ENCODE data around the gene RNF186. TPM values are rescaled to one million over a fixed set of nuclear protein-coding genes. Genes with fewer than 3 reads are reported as not detected.

RNF186 gene
- polyA plus RNA-seq, 1 donor (not counting 4 experiments of a cell fraction or from before 2014, with no cell fraction given) = not detected

GRCh38 chr1:19844731-19845495 is 29.8 kb upstream of the RNF186 start:
- no peaks in the 10 kb centered on the region for H3K4me1 ChIP-seq (ENCODE audit: control insufficient read depth, extremely low read depth, insufficient read depth, low read length)
- no peak for DNase-seq (ENCODE audit: low read depth, low spot score)
- no peaks in the 10 kb centered on the region for H3K9me3 ChIP-seq (ENCODE audit: control insufficient read depth, low read depth, low read length)
- H2AFZ ChIP-seq (ENCODE audit: control insufficient read depth, low read length) = no peak overlapping the region
- no peaks in the 10 kb centered on the region for H3K9me1 ChIP-seq (ENCODE audit: control insufficient read depth, extremely low read depth, insufficient read depth, low read length)
- H3K79me2 ChIP-seq (ENCODE audit: control insufficient read depth, insufficient read depth, low read length) = no peaks in the 10 kb centered on the region
- TF ChIP-seq EZH2 (IDR thresholded peaks at IDR 0.05; ENCODE audit: low read length) = no peak
- TF ChIP-seq, protein P1, sequence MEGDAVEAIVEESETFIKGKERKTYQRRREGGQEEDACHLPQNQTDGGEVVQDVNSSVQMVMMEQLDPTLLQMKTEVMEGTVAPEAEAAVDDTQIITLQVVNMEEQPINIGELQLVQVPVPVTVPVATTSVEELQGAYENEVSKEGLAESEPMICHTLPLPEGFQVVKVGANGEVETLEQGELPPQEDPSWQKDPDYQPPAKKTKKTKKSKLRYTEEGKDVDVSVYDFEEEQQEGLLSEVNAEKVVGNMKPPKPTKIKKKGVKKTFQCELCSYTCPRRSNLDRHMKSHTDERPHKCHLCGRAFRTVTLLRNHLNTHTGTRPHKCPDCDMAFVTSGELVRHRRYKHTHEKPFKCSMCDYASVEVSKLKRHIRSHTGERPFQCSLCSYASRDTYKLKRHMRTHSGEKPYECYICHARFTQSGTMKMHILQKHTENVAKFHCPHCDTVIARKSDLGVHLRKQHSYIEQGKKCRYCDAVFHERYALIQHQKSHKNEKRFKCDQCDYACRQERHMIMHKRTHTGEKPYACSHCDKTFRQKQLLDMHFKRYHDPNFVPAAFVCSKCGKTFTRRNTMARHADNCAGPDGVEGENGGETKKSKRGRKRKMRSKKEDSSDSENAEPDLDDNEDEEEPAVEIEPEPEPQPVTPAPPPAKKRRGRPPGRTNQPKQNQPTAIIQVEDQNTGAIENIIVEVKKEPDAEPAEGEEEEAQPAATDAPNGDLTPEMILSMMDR (optimal IDR thresholded peaks at IDR 0.05 in 1 of 3, IDR thresholded peaks at IDR 0.05 in 1 of 3, conservative IDR thresholded peaks at IDR 0.05 in 1 of 3; ENCODE audit: extremely low read depth in 1 of 3, insufficient read depth in 2 of 3, low read length in 3 of 3) = no peak
- no peak overlapping the region for H3K4me2 ChIP-seq (ENCODE audit: control insufficient read depth, extremely low read depth, insufficient read depth, low read depth, low read length)
- no peaks in the 10 kb centered on the region for H4K20me1 ChIP-seq (ENCODE audit: control insufficient read depth, extremely low read depth, insufficient read depth, low read length)
- H3K27me3 ChIP-seq (ENCODE audit: control insufficient read depth, extremely low read depth, insufficient read depth, low read length) = peaks cover 3% of the 10 kb centered on the region
- no peak overlapping the region for H3K4me3 ChIP-seq (ENCODE audit: control insufficient read depth in 2 of 3, extremely low read depth in 1 of 3, insufficient read depth in 2 of 3, low read depth in 1 of 3, low read length in 3 of 3)
- no peak overlapping the region for H3K9ac ChIP-seq (ENCODE audit: control insufficient read depth, extremely low read depth, insufficient read depth, low read length)
- dilution Hi-C loops (cut with MboI; ENCODE audit: extremely low pct_ligation_motif_present, low sequenced_read_pairs) = no loop called here
- no peaks in the 10 kb centered on the region for H3K36me3 ChIP-seq (ENCODE audit: control insufficient read depth in 2 of 2, extremely low read depth in 1 of 2, insufficient read depth in 2 of 2, low read length in 2 of 2)
- no peak overlapping the region for H3K27ac ChIP-seq (ENCODE audit: control insufficient read depth, insufficient read depth, low read length)
- FAIRE-seq = no peak

DNA sequence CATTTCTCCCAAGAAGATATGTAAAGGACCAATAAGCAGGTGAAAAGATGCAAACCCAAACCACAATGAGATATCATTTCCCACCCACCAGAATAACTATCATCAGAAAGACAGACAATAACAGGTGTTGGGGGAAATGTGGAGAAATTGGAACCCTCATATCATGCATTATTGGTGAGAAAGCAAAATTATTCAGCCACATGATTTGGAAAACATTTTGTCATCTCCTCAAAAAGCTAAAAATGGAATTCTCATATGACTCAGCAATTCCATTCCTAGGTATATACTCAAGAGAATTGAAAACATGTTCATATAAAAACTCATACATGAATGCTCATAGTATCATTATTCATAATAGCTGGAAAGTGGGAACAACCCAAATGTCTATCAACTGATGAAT is 25.1 kb upstream of the RNF186 start:
- H3K79me2 ChIP-seq (ENCODE audit: control insufficient read depth, insufficient read depth, low read length) = no peaks in the 10 kb centered on the region
- H3K36me3 ChIP-seq (ENCODE audit: control insufficient read depth in 2 of 2, extremely low read depth in 1 of 2, insufficient read depth in 2 of 2, low read length in 2 of 2) = no peaks in the 10 kb centered on the region
- no peaks in the 10 kb centered on the region for H3K9me3 ChIP-seq (ENCODE audit: control insufficient read depth, low read depth, low read length)
- no peak for FAIRE-seq
- H3K4me2 ChIP-seq (ENCODE audit: control insufficient read depth, extremely low read depth, insufficient read depth, low read depth, low read length) = no peak overlapping the region
- no peak overlapping the region for H3K9ac ChIP-seq (ENCODE audit: control insufficient read depth, extremely low read depth, insufficient read depth, low read length)
- H4K20me1 ChIP-seq (ENCODE audit: control insufficient read depth, extremely low read depth, insufficient read depth, low read length) = no peaks in the 10 kb centered on the region
- H3K4me3 ChIP-seq (ENCODE audit: control insufficient read depth in 2 of 3, extremely low read depth in 1 of 3, insufficient read depth in 2 of 3, low read depth in 1 of 3, low read length in 3 of 3) = no peak overlapping the region
- no peaks in the 10 kb centered on the region for H3K9me1 ChIP-seq (ENCODE audit: control insufficient read depth, extremely low read depth, insufficient read depth, low read length)
- dilution Hi-C loops (cut with MboI; ENCODE audit: extremely low pct_ligation_motif_present, low sequenced_read_pairs) = no loop called here
- no peak for DNase-seq (ENCODE audit: low read depth, low spot score)
- no peak overlapping the region for H3K27ac ChIP-seq (ENCODE audit: control insufficient read depth, insufficient read depth, low read length)
- no peaks in the 10 kb centered on the region for H3K4me1 ChIP-seq (ENCODE audit: control insufficient read depth, extremely low read depth, insufficient read depth, low read length)
- TF ChIP-seq EZH2 (IDR thresholded peaks at IDR 0.05; ENCODE audit: low read length) = no peak
- TF ChIP-seq, protein P1 (optimal IDR thresholded peaks at IDR 0.05 in 1 of 3, IDR thresholded peaks at IDR 0.05 in 1 of 3, conservative IDR thresholded peaks at IDR 0.05 in 1 of 3; ENCODE audit: extremely low read depth in 1 of 3, insufficient read depth in 2 of 3, low read length in 3 of 3) = no peak
- no peak overlapping the region for H2AFZ ChIP-seq (ENCODE audit: control insufficient read depth, low read length)
- H3K27me3 ChIP-seq (ENCODE audit: control insufficient read depth, extremely low read depth, insufficient read depth, low read length) = no peaks in the 10 kb centered on the region
